Smooth muscle cell (in vitro differentiated cells): ENCODE results near the gene CFAP46. TPM values are rescaled to one million over a fixed set of nuclear protein-coding genes. Genes with fewer than 3 reads are reported as not detected.
"Not testable (repeated sequence)": the region's sequence is repeated elsewhere in the genome, so short reads cannot be mapped to it uniquely, and the experiment has no call there.

ENCODE experiments used
- DNase-seq: peaks from one replicate; lab custom pipeline; 2025; ENCODE audit not compliant: unreplicated experiment; lab: John Stamatoyannopoulos, UW
- H2AFZ ChIP-seq: fragments of 200-600 bp; sonication (generic); 2 replicates; pipeline ENCODE4 v1.6.0; 2016; ENCODE audit warnings: antibody characterized with exemption, low read depth, mild to moderate bottlenecking
- H3F3A ChIP-seq: fragments of 200-600 bp; sonication (generic); 2 replicates; pipeline ENCODE4 v1.6.0; 2017; ENCODE audit warnings: antibody characterized with exemption, low read depth
- H3K27ac ChIP-seq: fragments of 200-600 bp; sonication (generic); 2 replicates; pipeline ENCODE4 v1.5.1; 2016; ENCODE audit warnings: low read depth, mild to moderate bottlenecking
- H3K27me3 ChIP-seq: fragments of 200-600 bp; sonication (generic); 2 replicates; pipeline ENCODE4 v1.6.1; 2016; ENCODE audit warnings: low read depth, mild to moderate bottlenecking
- H3K36me3 ChIP-seq: fragments of 200-600 bp; sonication (generic); 2 replicates; pipeline ENCODE4 v1.5.1; 2016; ENCODE audit warnings: low read depth
- H3K4me1 ChIP-seq: fragments of 200-600 bp; sonication (generic); 2 replicates; pipeline ENCODE4 v1.5.1; 2016; ENCODE audit warnings: low read depth
- H3K4me2 ChIP-seq: fragments of 200-600 bp; sonication (generic); 2 replicates; pipeline ENCODE4 v1.6.0; 2016; ENCODE audit warnings: mild to moderate bottlenecking
- H3K4me3 ChIP-seq: fragments of 200-600 bp; sonication (generic); 2 replicates; pipeline ENCODE4 v1.5.1; 2016; ENCODE audit warnings: mild to moderate bottlenecking
- H3K79me2 ChIP-seq: fragments of 200-600 bp; sonication (generic); 2 replicates; pipeline ENCODE4 v1.6.0; 2016; ENCODE audit warnings: low read depth, mild to moderate bottlenecking
- H3K9ac ChIP-seq: fragments of 200-600 bp; sonication (generic); 2 replicates; pipeline ENCODE4 v1.6.0; 2016; ENCODE audit warnings: low read depth
- H3K9me3 ChIP-seq: fragments of 200-600 bp; sonication (generic); replicated peaks from 2 replicates; pipeline ENCODE4 v1.5.1; 2016; ENCODE audit warnings: low read depth
- H4K20me1 ChIP-seq: fragments of 200-600 bp; sonication (generic); 2 replicates; pipeline ENCODE4 v1.6.0; 2016; ENCODE audit warnings: low read depth
- CTCF ChIP-seq: fragments of 200-600 bp; sonication (generic); IDR thresholded peaks from 2 replicates; pipeline ENCODE4 v1.5.1; 2017; ENCODE audit warnings: borderline replicate concordance, mild to moderate bottlenecking, antibody characterized with exemption; ENCODE audit not compliant: insufficient read depth, poor library complexity, severe bottlenecking
- WGBS: methylation state at CpG from one replicate; pipeline ENCODE4 v1.1.7; 2016; ENCODE audit warnings: low lambda C conversion rate; 5-methylcytosine and 5-hydroxymethylcytosine counted together
- polyA plus RNA-seq: library from polyadenylated mRNA; unstranded; fragments of >200 nt; fragmentation: Nextera tagmentation; extraction: Ambion mirVana; gene quantifications from 2 replicates; pipeline ENCODE4 v1.2.1, GENCODE V29; 2016
- total RNA-seq: library from RNA; depleted of rRNA; stranded (reverse); fragments of >200 nt; gene quantifications from 2 replicates; pipeline ENCODE4 v1.2.3, GENCODE V29; 2014

Gene CFAP46
- total and polyA plus RNA-seq, 2 experiments from 2014 or later, result 1.1 to 2.0 TPM

GRCh38 chr10:132792796-132793195, 149.6 kb downstream of the CFAP46 start:
- no peak overlapping the region for H3K27ac ChIP-seq
- H3K9me3 ChIP-seq, result no peaks in the 10 kb centered on the region
- peaks cover 43% of the 10 kb centered on the region for H3K27me3 ChIP-seq
- H3K36me3 ChIP-seq, result no peaks in the 10 kb centered on the region
- no peak overlapping the region for H2AFZ ChIP-seq
- no peak for DNase-seq
- no peak overlapping the region for H3K9ac ChIP-seq
- no peak overlapping the region for H3K4me3 ChIP-seq
- H3K4me1 ChIP-seq, result no peaks in the 10 kb centered on the region
- no peak overlapping the region for H3K4me2 ChIP-seq
- TF ChIP-seq CTCF, result no peak
- no peaks in the 10 kb centered on the region for H3F3A ChIP-seq
- WGBS, result 94% methylated on average over 11 of the region's 17 CpGs
- H3K79me2 ChIP-seq, result no peaks in the 10 kb centered on the region
- peaks cover 9% of the 10 kb centered on the region for H4K20me1 ChIP-seq

GRCh38 chr10:132792099-132792498, 150.3 kb downstream of the CFAP46 start:
- peaks cover 50% of the 10 kb centered on the region for H3K27me3 ChIP-seq
- not testable (repeated sequence) for H3K4me1 ChIP-seq, H3F3A ChIP-seq, H3K4me2 ChIP-seq, H3K4me3 ChIP-seq, H3K9me3 ChIP-seq, H2AFZ ChIP-seq, H3K79me2 ChIP-seq, H3K36me3 ChIP-seq, H4K20me1 ChIP-seq, DNase-seq, H3K27ac ChIP-seq, H3K9ac ChIP-seq
- 94% methylated on average over 29 of the region's 33 CpGs for WGBS

- Histone ChIP-seq H3K27me3 (peaks cover 56% of the 10 kb centered on the region), H3K4me2 (no peak overlapping the region), H3K9ac (no peak overlapping the region), H3K4me1 (no peaks in the 10 kb centered on the region), H3K36me3 (no peaks in the 10 kb centered on the region), H3K27ac (no peak overlapping the region), H4K20me1 (peaks cover 9% of the 10 kb centered on the region), H3K79me2 (no peaks in the 10 kb centered on the region), H2AFZ (no peak overlapping the region), H3K4me3 (no peak overlapping the region), H3K9me3 (no peaks in the 10 kb centered on the region), H3F3A (no peaks in the 10 kb centered on the region)
- DNase-seq, result no peak
- no peak for TF ChIP-seq CTCF
- 84% methylated on average over 30 of the region's 31 CpGs for WGBS
Measured at GRCh38 chr10:132790934-132791829, 151.2 kb downstream of the CFAP46 start.

- H3K27me3 ChIP-seq, result peaks cover 58% of the 10 kb centered on the region
- H3K79me2 ChIP-seq, result no peaks in the 10 kb centered on the region
- no peak overlapping the region for H3K4me2 ChIP-seq
- no peaks in the 10 kb centered on the region for H3F3A ChIP-seq
- no peak for TF ChIP-seq CTCF
- DNase-seq, result no peak
- H3K9ac ChIP-seq, result no peak overlapping the region
- WGBS, result 80% methylated on average over 7 of the region's 7 CpGs
- H3K9me3 ChIP-seq, result no peaks in the 10 kb centered on the region
- H3K36me3 ChIP-seq, result no peaks in the 10 kb centered on the region
- H2AFZ ChIP-seq, result no peak overlapping the region
- no peak overlapping the region for H3K4me3 ChIP-seq
- H3K27ac ChIP-seq, result no peak overlapping the region
- H4K20me1 ChIP-seq, result peaks cover 11% of the 10 kb centered on the region
- H3K4me1 ChIP-seq, result no peaks in the 10 kb centered on the region
Measured at GRCh38 chr10:132790470-132790869, 151.9 kb downstream of the CFAP46 start.
